Anterior cingulate cortex (tissue), 58 donors: ENCODE data around the gene PSTPIP2.
A peak's percentile ranks its signal among the peaks of the same experiment; 100 is the strongest.
"Not testable (repeated sequence)": the region's sequence is repeated elsewhere in the genome, so short reads cannot be mapped to it uniquely, and the experiment has no call there.

Experiments used
- DNase-seq, 58 donors: peaks; one replicate each; lab custom pipeline; 2025; lab: John Stamatoyannopoulos, UW

PSTPIP2 gene

DNA sequence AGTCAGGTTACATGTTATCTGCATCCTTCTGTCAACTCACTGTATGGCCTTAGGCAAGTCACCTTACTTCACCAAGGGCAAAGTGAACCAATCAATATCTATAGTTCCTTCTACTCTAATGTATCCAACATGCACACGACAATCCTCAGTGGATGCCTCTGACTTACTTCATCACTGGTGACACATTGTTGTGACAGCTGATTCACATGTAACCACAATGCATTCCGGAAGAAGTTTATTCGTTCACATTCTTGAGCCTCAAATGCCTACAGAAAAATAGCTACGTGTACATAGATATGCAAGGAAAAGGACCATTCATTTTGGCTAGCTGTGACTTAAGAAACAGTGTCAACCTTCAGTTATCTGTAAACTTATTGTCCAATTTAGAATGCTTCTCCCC, 78.6 kb downstream of the PSTPIP2 start:
- DNase-seq: no peak

DNA sequence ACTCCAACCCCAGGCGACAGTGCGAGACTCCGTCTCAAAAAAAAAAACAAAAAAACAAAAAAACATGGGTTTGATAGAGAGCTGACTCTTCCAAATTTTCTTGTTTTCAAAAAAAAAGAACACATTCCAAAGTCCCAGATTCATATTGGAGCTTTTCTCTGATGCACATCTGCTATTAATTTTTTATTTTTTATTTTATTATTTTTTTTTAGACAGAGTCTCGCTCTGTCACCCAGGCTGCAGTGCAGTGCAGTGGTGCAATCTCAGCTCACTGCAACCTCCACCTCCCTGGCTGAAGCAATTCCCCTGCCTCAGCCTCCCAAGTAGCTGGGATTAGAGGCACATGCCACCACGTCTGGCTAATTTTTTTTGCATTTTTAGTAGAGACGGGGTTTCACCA, 79.5 kb downstream of the PSTPIP2 start:
- not testable (repeated sequence) for DNase-seq

DNA sequence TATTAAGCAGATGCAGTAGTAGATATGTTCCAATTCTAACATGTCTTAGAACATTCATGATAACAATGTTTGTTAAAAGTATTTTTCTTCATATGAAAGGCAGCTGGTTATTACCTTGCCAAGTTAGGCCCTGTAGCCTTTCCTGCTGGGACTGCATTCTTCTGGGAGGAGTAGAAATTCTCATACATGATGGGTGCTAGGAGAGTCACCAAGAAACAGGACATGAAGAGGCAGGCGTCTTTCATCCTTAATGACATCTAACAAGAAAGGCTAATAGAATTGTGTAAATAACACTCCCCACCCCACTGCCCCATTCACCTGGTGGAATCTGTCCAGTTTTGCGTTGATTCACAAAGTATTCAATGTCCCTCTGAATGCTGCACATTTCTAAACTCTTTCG, 80.3 kb downstream of the PSTPIP2 start:
- no peak for DNase-seq

DNA sequence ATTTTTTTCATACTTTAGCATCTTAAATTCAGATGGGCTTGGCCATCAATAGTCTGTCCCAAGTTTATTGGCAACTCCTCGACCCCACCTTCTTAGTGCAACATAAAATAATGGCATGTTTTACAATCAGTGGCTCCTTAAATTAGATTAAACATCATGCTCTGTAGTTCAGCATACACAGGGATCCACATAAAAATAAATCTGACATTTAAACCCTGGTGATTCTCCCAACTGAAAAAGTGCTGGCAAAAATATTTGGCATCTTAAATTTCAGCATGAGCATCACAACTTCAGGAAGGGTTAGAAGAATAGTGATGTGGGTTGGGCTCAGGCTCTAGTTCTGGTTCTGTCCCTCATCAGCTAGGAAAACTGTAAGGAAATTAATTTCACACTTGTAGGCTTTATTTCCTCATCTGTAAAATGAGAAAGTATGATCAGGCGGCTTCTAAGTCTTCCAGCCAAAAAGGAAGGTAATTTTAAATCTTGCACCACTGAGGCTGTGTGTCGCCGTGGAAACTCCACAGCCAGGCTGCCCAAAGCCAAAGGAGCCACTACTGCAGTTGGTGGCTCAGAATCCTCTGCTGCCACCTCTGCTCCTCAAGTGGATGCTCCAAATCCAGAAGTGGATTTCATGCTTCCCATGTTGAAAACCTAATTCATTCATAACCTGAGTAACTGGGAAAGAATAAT, 87.4 kb downstream of the PSTPIP2 start:
- no peak for DNase-seq

DNA sequence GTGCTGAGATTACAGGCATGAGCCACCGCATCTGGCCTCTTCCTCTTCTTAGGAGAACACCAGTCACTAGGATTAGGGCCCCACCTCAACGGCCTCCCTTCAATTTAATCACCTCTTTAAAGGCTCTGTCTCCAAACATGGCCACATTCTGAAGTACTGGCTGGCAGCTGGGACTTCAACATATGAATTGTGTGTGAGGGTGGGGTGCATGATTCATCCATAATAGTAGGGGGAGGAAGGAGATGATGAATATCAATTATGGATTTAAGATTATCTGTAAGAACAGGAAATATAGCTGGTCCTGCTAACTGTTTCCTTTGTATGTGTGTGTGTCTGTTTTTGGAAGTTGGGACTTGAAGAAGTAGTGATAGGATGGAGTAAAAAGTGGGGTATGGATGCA, 90.2 kb downstream of the PSTPIP2 start:
- DNase-seq: no peak

DNA sequence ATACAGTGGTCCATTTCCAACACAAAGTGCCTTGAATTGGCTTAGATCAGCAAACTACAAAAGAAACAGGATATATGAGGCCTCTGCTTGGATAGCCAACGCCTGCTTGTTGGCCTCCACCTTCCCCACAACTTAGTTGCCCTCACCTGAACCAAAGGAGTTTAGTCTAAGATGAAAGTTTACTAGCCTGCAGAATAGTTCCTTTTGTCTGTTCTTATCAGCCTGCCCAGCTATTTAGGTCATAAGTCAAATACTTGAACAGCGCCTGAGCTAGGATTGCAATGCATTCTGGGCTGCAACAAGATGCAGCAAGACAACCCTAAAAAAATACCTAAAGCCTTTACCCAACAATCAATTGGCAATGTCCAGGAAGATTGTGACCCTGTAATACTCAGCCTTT, 91.8 kb downstream of the PSTPIP2 start:
- no peak for DNase-seq

DNA sequence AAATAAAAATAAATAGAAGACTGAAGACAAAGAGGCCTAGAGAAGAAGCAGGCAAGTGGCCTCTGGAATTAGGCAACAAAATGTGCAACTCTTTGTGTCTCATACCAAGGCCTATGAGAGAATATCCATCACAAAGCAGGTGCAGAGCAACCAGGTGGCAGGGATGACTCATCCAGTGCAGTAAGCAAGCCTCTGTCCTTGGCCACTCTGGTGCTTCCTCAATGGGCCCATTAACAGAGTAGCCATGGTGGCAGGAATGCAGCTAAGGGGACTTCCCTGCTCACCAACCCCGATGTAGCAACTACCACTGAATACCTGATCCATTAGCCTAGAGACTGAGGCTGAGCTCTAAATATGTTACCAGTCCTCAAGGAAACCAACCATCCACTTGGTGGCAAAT, 94.0 kb downstream of the PSTPIP2 start:
- DNase-seq: no peak

DNA sequence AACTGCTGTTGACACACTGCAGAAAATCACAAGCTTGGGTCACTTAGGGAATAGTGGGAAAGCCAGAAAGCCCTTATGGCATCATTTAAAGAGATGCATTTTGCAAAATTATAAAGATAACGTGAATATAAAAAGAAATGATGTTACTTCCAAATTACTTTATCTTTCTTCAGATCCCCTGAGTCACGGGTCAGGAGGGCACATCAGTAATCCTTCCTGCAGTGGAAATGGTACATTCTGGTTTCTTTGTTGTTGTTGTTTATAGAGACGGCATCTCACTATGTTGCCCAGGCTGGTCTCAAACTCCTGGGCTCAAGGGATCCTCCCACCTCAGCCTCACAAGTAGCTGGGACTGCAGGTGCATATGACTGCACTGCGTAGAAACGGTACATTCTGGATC, 95.1 kb downstream of the PSTPIP2 start:
- no peak for DNase-seq

DNA sequence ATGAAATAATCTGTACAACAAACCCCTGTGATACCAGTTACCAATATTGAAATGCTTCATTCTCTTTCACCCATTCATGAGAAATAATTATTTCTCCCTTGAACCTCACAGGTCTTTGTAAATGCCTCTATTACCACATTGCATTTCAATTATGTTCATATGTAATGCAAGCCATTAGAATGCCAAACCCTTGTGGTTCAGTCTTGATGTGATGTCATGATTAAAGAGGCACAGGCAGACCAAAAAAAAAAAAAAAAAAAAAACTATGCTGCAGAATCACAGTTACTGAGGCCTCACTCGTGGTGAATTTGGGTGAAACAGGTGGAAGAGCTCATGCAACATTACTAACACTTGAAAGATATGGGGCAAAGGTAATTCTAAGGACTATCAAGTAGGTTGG, 95.5 kb downstream of the PSTPIP2 start:
- DNase-seq: no peak

DNA sequence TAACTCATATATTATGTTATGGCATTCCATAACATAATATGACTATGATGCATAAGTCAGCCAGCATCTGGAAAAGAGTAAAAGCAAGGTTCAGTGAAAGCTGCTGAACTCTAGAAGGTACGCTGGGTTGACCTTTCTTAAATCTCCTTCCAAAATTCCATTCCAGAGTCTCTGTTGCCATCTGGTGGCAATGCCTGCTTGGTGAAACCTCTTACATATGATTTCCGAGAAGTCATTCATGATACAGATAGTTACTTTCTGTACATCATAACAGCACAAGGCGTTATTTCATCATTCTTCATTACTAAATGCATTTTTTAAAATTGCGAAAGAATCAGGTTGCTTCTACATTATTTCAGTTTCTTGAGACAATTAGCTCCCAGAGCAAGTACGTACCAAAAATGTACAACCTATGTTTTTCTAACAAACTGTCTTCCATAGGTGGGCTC, 97.9 kb downstream of the PSTPIP2 start:
- DNase-seq: peak in 29 of 58 donors; percentile 1 to 65 (median 19)

DNA sequence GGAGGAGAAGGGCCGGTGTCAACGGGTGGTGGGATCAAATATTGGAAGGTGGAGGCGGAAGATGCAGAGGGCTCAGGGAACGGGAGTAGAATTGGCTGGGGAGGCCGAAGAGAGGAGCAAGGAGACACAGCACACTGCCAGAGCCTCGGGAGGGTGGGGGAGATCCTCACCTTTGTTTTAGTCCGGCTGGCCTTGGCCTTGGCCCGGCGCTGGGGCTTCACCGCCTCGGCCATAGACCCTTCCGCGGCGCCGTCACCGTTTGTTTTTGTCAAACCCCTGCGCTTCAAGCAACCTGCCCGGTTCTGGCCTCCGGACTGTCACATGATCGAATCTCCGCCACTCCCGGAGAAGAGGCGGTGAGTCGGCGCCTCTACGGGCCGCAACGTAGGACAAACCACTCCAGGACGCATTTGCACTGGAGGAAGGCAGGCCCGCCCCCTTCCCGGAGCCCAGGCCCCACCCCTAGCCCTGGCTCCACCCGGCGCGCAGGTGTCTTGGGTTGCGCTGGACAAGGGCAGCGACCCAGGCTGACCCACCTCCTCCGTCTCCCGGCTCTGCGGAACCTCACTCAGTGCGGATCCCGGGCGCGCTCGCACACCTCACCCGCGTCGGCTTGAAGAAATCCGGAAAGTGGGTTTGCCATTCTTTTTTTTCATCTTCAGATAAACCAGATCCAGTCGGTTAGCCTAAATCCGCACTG, 104.9 kb downstream of the PSTPIP2 start, which contains the start of gene EPG5:
TSS of gene EPG5 (minus strand) at position 323 of the 700 bp plus-strand sequence. CDS start at position 233, 90 bp downstream.
- DNase-seq: peak; percentile 65 to 98 (median 92)

DNA sequence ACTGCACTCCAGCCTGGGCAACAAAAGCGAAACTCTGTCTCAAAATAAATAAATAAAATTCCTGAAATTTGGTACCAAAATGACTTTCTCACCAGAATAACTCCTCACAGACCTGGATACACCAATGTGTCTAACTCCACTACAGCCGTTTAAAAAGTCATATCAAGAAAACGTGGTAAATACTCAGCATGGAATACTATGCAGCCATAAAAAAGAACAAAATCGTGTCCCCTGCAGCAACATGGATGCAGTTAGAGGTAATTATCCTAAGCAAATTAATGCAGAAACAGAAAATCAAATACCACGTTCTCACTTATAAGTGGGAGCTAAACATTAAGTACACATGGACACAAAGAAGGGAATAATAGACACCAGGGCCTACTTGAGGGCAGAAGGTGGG, 107.1 kb downstream of the PSTPIP2 start:
- not testable (repeated sequence) for DNase-seq

DNA sequence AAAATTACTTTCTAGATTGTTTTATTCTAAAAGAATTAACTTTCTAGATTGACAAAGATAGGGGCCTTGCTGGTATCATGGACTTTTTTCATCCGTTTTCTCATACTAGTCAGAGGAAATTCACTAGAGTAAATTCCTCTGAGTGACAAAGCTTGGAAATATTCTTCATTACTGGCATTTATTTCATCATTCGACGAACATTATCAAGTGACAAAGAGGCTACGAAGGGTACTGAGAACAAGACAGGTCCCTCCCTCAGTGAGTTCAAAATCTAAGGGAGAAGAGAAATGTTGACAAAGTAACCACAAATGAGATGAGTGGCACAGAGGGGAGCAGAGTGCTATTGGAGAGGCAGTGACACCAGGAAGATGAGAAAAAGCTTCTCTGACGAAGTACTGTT, 109.2 kb downstream of the PSTPIP2 start:
- no peak for DNase-seq

DNA sequence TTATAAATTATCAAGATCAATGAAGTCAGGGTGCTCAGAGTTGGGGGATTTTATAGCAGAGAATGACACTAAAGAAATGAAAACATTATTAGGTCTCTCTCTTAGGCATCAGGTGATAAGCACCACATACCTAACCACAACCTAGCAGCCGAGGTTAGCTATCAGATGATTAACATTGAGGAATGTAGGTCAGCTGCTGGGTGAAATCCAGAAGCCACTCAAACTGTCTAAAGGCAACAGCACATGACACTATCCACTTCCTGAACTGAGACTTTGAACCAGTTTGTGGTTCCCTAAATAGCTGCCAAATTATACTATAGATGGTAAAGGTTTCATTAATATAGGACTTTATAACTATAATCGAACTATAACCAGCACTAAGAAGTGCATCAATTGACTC, 109.6 kb downstream of the PSTPIP2 start:
- no peak for DNase-seq

DNA sequence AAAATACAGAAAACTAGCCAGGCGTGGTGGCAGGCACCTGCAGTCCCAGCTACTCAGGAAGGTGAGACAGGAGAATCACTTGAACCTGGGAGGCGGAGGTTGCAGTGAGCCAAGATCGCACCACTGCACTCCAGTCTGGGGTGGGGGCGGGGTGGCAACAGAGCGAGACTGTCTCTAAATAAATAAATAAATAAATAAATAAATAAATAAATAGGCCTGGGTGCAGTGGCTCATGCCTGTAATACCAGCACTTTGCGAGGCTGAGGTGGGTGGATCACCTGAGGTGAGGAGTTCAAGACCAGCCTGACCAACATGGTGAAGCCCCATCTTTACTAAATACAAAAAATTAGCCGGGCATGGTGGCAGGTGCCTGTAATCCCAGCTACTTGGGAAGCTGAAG, 112.6 kb downstream of the PSTPIP2 start:
- DNase-seq: not testable (repeated sequence)

DNA sequence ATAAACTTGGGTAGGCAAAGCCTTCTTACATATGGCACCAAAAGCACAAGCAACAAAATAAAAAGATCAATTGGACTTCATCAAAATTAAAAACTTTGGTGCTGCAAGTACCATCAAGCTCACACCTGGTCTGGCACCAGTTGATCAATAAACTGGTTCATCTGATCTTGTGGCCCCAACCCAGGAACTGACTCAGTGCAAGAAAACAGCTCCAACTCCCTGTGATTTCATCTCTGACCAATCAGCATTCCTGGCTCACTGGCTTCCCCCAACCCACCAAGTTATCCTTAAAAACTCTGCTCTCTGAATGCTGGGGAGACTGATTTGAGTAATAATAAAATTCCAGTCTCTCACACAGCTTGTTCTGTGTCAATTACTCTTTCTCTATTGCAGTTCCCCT, 113.3 kb downstream of the PSTPIP2 start:
- no peak for DNase-seq

DNA sequence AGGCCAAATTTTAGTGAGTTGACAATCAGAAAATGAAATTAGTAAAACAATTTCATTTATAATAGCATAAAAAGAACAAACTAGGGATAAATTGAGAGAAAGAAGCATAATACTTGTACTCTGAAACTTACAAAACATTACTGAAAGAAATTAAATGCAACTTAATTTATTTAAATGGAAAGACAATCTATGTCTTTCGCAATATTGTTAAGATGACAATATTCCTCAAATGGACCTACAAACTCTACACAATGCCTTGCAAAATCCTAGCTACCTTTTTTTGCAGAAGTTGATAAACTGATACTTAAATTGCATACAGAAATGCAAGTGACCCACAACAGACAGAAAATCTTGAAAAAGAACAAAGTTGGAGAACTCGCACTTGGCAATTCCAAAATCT, 114.0 kb downstream of the PSTPIP2 start:
- no peak for DNase-seq

DNA sequence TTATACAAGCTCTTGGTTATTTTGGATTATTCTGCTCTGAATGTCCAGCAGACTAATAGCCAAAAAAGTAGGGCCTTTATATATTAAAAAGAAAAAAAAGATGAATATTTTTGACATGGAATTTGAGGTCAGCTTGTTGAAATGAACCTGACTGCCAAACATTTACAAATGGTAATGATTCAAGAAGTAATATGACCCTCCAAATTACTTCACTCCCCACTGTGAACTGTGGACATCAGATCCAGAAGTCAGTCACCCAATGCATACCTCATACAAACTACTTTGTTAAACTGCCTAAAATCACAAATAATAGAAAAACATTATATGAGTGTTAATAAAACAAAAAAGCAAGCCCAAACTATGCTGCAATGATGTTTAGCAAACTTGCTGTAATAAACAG, 115.0 kb downstream of the PSTPIP2 start:
- no peak for DNase-seq

DNA sequence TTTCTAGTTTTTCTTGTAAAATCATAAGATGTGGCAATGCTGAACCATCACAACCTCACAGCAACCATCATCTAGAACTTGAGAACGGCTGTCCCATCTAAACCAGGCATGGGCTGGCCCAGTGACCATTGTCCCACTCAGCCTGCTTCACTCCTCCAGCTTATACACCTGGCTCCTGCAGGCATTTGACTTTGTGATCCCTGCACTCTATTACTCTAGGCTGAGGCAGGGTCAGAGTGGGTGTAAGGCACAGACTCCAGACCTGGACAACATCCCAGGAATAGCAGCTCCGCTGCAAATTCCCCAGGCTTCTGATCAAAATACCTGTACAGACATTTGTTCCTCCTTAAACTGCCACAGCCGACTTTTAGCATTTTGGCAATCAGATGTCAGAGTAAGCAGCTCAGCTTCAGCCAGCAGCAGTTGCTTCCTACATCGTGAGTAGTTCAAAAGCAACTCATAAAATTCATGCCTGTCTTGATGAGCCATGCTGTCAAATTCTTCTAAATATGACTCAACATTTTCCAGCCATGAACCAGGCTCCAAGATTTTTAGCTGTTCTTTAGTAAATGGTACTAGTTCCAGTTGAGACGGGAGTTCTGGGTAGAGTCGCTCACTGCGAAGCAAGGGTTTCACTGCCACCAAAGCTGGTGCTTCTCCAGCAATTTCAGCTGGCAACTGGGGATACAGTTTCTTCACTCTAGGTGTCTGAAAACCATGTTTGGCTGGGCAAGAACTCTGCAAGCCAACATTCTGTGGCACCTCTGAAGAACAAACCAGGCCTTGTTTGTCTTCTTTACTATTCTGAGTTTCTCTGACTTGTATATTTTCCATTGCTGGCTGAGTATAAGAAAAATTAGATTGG, 117.8 kb downstream of the PSTPIP2 start:
- DNase-seq: peak in 5 of 58 donors; percentile 3 to 27 (median 19)

DNA sequence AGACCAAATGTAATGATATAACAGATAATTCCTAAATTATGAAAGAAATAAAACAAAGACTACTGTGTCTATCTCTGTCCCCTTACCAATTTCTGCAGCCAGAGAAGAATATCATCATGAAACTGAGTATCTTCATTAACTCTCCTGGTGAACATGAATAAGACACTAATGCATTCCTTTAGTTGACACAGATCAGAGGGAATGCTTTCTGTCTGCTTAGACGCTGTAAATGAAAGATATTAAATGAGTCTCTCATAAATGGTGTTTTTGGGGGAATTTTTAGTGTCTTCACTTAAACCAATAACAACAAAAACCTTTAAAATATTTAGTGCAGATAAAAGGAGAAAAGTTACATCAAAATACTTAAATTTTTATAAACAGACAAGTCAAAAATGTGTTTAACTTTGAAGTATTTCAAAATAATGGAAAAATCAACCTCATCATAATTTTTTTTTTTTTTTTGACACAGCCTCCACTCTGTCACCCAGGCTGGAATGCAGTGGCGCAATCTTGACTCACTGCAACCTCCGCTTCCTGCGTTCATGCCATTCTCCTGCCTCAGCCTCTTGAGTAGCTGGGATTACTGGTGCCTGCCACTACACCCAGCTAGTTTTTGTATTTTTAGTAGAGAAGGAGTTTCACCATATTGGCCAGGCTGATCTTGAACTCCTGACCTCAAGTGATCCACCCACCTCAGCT, 120.9 kb downstream of the PSTPIP2 start:
- no peak for DNase-seq
